ENCODE results near the gene MBNL2.

DNA sequence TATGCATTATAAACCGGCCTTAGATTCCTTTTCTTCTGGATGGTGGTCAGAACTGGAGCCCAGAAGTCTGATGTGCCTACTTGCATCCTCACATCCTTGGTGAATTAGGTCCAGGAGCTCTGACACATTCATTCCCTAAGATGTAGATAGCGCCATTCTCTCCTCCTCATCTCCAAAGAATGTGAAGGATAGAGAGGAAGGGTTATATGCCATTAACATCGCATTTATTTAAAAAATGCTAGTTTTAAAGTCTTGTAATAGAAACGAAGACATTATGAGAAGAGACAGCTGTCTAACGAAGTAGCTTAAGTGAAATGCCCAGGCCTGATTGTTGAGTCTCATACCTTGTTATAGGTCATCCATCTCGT is 9.7 kb downstream of the MBNL2 start:
- TF ChIP-seq, protein P1, sequence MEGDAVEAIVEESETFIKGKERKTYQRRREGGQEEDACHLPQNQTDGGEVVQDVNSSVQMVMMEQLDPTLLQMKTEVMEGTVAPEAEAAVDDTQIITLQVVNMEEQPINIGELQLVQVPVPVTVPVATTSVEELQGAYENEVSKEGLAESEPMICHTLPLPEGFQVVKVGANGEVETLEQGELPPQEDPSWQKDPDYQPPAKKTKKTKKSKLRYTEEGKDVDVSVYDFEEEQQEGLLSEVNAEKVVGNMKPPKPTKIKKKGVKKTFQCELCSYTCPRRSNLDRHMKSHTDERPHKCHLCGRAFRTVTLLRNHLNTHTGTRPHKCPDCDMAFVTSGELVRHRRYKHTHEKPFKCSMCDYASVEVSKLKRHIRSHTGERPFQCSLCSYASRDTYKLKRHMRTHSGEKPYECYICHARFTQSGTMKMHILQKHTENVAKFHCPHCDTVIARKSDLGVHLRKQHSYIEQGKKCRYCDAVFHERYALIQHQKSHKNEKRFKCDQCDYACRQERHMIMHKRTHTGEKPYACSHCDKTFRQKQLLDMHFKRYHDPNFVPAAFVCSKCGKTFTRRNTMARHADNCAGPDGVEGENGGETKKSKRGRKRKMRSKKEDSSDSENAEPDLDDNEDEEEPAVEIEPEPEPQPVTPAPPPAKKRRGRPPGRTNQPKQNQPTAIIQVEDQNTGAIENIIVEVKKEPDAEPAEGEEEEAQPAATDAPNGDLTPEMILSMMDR (IDR thresholded peaks at IDR 0.05; ENCODE audit: low read depth, low read length), result no peak
- no peak for TF ChIP-seq EZH2phosphoT487 (IDR thresholded peaks at IDR 0.05; ENCODE audit: low read depth)
